ENCODE measurements around the gene LCN1.
A peak's percentile ranks its signal among the peaks of the same experiment; 100 is the strongest.
"Not testable (repeated sequence)": the region's sequence is repeated elsewhere in the genome, so short reads cannot be mapped to it uniquely, and the experiment has no call there.

Gene LCN1

GRCh38 chr9:135546792-135547617 lies 25.8 kb downstream of the LCN1 start:
- not testable (repeated sequence) for DNase-seq (ENCODE audit: low spot score)

GRCh38 chr9:135547756-135548736 lies 26.8 kb downstream of the LCN1 start:
- no peak for DNase-seq (ENCODE audit: low spot score)

- DNase-seq (ENCODE audit: low spot score): not testable (repeated sequence)
Measured at GRCh38 chr9:135549478-135550343, 28.5 kb downstream of the LCN1 start.

DNA sequence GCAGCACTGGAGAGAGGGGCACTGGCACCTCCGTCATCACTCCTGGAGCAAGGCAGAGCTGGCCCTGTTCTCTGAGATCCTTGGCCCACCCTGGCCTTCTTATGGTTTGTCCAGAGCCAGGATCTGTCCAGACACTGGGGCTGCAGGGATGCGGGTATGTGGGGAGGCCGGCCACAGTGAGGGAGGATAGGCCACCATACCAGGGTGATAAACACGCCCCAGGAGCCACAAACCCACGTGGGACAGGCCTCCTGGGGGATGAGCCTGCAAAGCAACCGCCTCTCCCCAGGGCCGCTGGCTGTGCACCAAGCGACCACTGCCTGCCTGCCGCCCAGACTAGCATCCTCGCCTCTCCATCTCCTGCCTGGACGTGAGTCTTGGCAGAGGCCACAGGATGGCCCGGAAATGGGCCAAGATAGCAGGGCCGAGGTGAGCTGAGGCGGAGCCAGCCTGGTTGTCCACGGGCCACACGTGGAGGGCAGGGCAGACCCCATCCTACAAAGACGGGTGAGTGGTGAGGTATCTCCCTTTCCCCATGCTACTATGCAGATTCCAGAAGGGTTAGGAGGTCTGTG lies 29.2 kb downstream of the LCN1 start:
- DNase-seq (ENCODE audit: low spot score): no peak

- DNase-seq (ENCODE audit: low spot score): no peak
Measured at GRCh38 chr9:135551031-135551430, 29.8 kb downstream of the LCN1 start.

DNA sequence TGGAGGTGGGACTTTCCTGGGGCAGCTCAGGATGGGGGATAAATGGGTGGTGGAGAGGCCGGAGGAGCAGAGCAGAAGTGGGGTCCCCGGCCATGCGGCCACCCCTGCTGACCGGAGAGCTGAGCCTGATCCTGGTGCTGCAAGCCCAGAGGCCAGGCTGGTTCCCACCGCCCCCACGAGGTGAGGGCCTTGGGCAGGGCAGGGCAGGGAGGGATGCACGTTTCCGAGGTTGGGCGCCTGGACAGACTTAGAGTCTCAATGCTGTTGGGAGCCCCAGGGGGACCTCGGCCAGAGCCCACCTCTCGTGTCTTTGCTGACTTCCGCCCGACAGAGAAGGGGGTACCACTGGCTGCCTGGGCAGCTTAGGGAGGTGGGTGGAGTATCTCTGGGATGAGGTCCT lies 30.2 kb downstream of the LCN1 start:
- DNase-seq (ENCODE audit: low spot score): no peak

DNA sequence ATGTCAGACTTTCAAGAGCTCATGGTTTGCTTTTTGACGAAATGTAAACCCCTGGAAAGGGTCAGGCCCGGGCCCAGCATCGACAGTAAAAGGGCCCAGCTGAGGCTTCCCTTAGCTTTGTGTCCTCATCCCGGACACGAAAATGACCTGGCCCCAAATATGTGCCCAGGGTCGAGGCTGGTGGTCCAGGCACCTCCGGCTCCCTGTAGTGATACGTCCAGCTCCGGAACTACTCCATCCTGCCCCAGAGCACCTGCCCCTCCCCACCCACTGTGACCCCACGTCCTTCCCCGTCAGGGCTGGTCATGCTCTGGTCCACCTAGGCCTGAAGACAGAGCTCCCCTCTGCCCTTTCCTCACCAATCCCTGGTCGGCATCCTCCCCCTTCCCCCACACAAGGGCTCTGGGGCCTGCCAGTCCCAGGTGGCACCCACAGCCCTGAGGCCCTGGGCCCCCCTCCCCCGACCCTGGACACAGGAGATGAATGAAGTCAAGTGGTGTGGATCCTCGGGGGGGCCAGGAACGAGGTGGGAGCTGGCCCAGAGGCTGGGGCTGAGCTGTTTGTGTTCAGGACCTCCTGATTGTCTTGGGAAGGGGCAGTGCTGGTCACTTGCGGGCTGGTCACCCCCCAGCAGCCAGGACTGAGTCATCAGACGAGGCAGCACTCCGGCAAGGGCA lies 30.9 kb downstream of the LCN1 start:
- DNase-seq (ENCODE audit: low spot score): no peak

DNA sequence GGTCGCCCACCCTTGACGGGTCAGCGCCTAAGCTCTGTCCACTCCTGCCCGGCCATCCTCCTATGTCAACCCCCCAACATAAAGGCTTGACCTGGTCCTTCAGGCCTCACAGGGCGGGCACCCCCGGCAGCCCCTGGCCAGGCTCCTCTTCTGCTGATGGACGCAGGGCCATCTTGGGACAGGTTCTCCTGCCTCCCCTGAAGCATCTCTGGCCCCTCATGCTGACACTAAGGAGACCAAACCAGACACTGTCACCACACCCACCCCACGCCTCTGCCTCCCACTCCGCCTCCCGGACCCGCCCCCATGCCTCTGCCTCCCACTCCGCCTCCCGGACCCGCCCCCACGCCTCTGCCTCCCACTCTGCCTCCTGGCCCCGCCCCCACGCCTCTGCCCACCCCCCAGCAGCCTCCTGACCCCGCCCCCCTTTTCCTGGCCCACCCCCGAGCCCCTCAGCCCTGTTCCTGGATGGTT lies 31.5 kb downstream of the LCN1 start:
- DNase-seq (ENCODE audit: low spot score): no peak

DNA sequence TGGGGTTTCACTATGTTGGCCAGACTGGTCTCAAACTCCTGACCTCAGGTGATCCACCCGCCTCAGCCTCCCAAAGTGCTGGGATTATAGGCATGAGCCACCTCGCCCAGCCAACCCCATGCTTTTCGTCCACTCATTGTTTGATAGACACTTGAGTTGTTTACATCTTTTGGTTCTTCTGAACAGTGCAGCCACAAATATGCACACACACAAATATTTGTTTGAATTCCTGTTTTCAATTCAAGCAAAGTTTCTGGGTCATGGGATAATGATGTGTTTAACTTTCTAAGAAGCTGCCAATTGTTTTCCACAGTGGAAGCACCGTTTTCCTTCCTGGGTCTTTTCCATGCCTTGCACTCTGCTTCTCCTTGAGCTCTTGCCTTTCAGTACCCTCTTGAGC lies 33.5 kb downstream of the LCN1 start:
- no peak for DNase-seq (ENCODE audit: low spot score)

DNA sequence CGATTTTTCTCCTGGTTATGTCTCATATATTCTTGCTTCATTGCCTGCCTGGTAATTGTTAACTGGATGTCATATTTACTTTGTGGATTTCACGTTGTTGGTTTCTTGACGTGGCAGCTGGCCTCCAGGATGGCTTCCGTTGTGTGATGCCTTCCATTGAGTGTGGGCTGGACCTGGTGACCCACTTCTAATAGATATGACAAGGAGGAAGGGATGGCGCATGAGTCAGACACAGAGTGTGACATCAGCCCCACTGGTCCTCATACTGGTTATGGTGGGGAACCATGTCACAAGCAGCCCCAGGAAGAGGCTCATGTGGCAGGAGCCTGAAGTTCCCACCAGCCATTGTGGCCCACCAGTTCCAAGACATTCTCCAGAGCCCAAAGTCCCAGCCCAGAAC lies 34.0 kb downstream of the LCN1 start:
- DNase-seq (ENCODE audit: low spot score): no peak

DNA sequence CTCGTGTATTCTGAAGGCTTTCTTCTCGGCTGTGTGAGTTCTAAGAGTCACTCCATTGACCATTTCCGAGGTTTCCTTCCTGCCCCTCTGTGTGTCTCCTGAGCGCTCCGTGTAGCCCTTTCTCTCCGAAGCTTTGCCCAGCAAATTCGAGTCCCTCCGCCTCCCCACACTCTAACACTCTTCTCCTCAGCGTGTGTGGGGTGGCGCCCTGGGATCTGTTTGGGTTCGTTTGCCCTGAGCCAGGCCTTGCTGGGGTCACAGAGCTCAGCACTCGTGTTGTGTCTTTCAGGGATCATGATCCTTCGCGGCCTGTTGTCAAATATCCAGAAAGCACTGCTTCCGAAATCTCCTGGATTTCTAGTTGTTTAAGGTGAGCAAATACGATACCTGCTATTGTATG lies 34.7 kb downstream of the LCN1 start:
- DNase-seq (ENCODE audit: low spot score): no peak

GRCh38 chr9:135559606-135560005 lies 38.4 kb downstream of the LCN1 start:
- DNase-seq (ENCODE audit: low spot score): no peak

- no peak for DNase-seq (ENCODE audit: low spot score)
Measured at GRCh38 chr9:135561391-135562234, 40.4 kb downstream of the LCN1 start, which contains the start of gene PAEP. TSS of gene PAEP (plus strand) at chr9:135561756.

GRCh38 chr9:135562235-135562745 lies 41.0 kb downstream of the LCN1 start:
- DNase-seq (ENCODE audit: low spot score): no peak

DNA sequence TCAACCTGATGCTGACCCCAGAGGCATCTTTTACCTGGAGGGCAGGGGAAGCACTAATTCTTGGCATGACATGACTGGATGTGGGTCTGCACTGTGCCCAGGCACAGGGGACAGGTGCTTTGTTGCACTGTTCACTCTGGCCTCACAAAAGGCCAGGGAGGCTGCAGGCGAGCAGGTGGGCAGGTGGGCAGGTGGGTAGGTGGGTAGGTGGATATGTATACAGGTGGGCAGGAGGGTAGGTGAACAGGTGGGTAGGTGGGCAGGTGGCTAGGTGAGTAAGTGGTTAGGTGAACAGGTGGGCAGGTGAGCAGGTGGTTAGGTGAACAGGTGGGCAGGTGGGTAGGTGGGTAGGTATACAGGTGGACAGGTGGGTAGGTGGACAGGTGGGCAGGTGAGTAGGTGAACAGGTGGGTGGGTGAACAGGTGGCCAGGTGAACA lies 41.8 kb downstream of the LCN1 start:
- DNase-seq (ENCODE audit: low spot score): no peak

- DNase-seq (ENCODE audit: low spot score): no peak
Measured at GRCh38 chr9:135563858-135564257, 42.6 kb downstream of the LCN1 start.

DNA sequence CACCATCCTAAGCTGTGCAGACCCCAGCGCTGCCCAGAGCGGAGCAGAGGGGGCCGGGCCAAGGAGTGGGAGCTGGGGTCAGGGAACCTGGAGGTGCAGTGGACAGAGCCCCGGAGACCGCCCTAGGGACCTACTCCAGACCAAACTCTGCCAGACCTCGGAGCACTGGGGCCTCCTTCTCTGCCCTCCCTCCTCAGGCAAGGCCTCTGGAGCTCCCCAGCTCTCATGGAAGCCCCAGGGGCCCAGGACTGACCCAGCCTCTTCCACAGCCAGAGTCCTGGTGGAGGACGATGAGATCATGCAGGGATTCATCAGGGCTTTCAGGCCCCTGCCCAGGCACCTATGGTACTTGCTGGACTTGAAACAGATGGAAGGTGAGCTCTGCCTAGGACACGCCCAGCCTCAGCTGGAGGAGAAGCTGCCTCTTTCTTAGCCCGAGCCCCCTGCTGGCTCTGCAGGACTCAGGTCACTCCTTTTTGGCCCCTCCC lies 43.9 kb downstream of the LCN1 start:
- DNase-seq (ENCODE audit: low spot score): peak; percentile 29

DNA sequence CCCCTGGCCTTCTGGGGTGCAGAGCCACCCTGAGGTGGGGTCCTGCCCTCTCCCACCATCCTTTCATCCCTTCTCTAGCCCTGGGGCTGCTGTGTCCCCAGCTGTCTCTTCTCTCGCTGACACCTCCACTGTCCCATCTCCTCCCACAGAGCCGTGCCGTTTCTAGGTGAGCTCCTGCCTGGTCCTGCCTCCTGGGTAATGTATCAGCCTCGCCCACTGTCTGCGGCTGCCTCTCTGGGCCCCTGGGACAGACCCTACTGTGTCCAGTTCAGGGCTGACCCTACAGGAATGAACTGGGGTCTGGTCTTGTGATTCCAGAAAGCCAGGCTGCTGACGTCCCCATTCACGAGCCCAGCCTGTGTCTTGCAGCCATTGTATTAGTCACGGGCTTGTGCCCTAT lies 44.4 kb downstream of the LCN1 start:
- peak; percentile 24 for DNase-seq (ENCODE audit: low spot score)

DNA sequence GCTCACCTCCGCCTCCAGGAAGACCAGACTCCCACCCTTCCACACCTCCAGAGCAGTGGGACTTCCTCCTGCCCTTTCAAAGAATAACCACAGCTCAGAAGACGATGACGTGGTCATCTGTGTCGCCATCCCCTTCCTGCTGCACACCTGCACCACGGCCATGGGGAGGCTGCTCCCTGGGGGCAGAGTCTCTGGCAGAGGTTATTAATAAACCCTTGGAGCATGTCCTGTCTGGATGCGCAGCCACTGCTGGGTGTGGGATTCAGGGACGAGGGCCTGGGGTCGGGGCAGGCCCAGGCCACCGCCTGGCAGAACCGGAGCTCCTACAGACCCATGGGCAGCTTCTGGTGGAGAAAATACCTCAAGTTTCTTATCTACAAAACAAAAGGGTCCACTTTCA lies 45.3 kb downstream of the LCN1 start:
- DNase-seq (ENCODE audit: low spot score): peak; percentile 22
